ENCODE data around the gene CDK8. TPM values are rescaled to one million over a fixed set of nuclear protein-coding genes. Genes with fewer than 3 reads are reported as not detected.

The CDK8 gene
- total RNA-seq, 1 donor from 2014 or later: 18.9 TPM

DNA sequence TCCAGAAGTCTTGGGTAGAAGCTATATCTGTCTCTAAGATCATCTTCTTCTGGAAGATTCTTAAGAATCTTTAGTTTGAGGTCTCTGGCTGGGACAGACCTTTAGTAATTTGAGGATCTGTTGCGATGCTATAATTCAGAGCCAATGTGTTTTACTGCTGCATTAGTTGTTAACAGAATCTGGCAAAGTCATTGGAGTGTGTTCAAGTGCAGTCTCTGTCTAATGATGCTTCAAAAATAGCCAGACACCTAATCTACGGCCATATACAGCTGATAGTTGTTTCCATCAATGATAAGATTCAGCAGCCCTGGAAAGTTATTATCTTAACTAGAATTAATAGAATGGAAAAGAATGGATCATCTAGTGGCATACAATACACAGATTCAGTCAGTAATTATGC lies 72.6 kb downstream of the CDK8 start:
- Mint-ChIP-seq H3K27ac (no peak overlapping the region), H3K36me3 (ENCODE audit: low read depth) (no peaks in the 10 kb centered on the region), H3K4me1 (ENCODE audit: low read depth) (peaks cover 22% of the 10 kb centered on the region), H3K4me3 (no peak overlapping the region), H3K27me3 (ENCODE audit: insufficient read depth) (no peaks in the 10 kb centered on the region), H3K9me3 (peaks cover 3% of the 10 kb centered on the region)
- intact Hi-C loops (cut with micrococcal nuclease): no loop called here
- no peak for DNase-seq (ENCODE audit: low spot score)

DNA sequence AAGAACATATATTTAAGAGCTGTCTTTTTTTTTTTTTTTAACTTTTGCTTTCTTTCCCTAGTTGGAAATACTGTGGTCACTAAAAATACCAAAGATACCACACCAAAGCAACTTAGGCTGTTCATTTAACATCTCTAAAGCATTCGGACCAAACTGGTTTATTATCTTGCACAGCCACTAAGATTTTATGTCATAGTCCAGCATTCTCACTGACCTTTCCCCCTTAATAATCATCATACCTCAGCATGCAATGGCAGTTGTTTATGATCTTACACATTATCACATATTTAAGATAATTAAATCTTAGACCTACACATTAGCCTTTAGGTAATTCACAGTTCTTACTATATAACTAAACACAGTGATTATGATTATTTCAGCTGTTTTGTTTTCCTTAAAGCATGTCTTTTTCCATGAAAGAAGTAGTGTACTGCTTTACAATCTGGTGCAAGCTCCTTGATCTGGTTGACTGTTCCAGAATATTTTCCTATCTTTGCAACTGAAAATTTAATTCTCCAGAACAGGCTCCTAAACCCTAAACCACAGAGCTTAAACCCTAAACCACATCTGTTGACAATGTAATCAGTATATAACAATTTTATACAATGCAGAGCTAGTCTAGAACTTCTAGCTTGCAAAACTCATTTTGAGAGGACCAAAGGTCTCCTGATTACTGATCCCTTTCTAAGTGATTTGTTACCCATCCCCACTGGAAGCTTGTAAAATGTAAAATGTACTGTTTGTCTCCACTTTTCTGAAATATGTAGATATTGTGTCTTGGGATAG lies 74.2 kb downstream of the CDK8 start:
- Mint-ChIP-seq H3K27me3 (ENCODE audit: insufficient read depth) (no peaks in the 10 kb centered on the region), H3K9me3 (peaks cover 3% of the 10 kb centered on the region), H3K36me3 (ENCODE audit: low read depth) (no peaks in the 10 kb centered on the region), H3K4me1 (ENCODE audit: low read depth) (peaks cover 22% of the 10 kb centered on the region), H3K4me3 (no peak overlapping the region), H3K27ac (no peak overlapping the region)
- DNase-seq (ENCODE audit: low spot score): no peak
- intact Hi-C loops (cut with micrococcal nuclease): no loop called here

DNA sequence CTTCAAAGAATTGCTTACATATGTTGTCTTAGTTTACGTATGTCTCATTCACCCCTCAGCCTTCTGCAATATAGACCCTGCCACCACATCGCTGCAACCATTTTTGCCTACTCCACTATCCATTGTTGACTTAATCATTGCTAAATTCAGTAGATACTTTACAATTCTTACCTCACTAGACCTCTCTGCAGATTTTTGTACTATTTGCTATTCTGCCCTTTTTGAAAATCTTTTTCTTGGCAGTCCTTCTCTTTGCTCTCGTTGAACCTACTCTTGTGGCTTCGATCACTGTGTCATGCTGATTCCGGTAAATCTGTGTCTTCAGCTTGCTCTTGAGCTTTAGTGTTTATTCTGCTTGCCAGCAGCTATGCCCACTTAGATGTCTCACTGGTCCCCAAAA lies 81.2 kb downstream of the CDK8 start:
- Mint-ChIP-seq H3K27me3 (ENCODE audit: insufficient read depth) (no peaks in the 10 kb centered on the region), H3K9me3 (peaks cover 3% of the 10 kb centered on the region), H3K4me1 (ENCODE audit: low read depth) (no peaks in the 10 kb centered on the region), H3K4me3 (no peak overlapping the region), H3K27ac (no peak overlapping the region), H3K36me3 (ENCODE audit: low read depth) (no peaks in the 10 kb centered on the region)
- no peak for DNase-seq (ENCODE audit: low spot score)
- intact Hi-C loops (cut with micrococcal nuclease): no loop called here

DNA sequence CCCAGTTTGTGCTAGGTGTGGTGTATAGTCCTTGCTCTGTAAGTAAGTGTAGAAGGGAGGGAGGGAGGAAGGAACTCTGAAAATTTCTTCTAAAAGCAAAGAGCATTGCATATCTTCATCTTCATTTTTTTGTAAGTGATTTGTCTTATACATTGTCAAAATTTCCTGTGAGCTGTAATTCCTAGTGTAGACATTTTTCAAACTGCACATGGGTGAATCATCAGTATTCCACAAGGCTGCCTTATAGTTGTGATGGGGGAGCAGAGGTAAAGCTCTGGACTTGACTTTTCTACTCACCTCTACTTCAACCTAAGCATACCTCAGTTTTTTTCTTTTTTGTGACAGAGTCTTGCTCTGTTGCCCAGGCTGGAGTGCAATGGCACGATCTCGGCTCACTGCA lies 86.9 kb downstream of the CDK8 start:
- no peaks in the 10 kb centered on the region for H3K4me1 Mint-ChIP-seq (ENCODE audit: low read depth)
- no peak for DNase-seq (ENCODE audit: low spot score)
- no peaks in the 10 kb centered on the region for H3K36me3 Mint-ChIP-seq (ENCODE audit: low read depth)
- no peaks in the 10 kb centered on the region for H3K9me3 Mint-ChIP-seq
- H3K27ac Mint-ChIP-seq: no peak overlapping the region
- H3K27me3 Mint-ChIP-seq (ENCODE audit: insufficient read depth): no peaks in the 10 kb centered on the region
- H3K4me3 Mint-ChIP-seq: no peak overlapping the region
- intact Hi-C loops (cut with micrococcal nuclease): no loop called here

DNA sequence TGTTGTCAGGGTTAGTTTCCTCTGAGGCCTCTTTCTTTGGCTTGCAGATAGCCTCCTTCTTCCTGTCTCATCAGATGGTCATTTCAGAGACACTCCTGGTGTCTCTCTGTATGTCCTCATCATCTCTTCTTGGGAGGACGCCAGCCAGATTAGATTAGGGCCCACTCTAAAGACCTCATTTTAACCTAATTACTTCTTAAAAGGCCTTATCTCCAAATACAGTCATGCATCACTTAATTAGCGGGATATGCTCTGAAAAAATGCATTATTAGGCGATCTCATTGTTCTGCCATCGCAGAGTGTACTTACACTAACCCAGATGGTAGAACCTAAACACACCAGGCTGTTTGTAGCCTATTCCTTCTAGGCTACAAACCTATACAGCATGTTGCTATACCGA lies 89.0 kb downstream of the CDK8 start:
- no peak for DNase-seq (ENCODE audit: low spot score)
- no peaks in the 10 kb centered on the region for H3K36me3 Mint-ChIP-seq (ENCODE audit: low read depth)
- H3K9me3 Mint-ChIP-seq: no peaks in the 10 kb centered on the region
- H3K4me3 Mint-ChIP-seq: no peak overlapping the region
- intact Hi-C loops (cut with micrococcal nuclease): no loop called here
- H3K4me1 Mint-ChIP-seq (ENCODE audit: low read depth): no peaks in the 10 kb centered on the region
- H3K27me3 Mint-ChIP-seq (ENCODE audit: insufficient read depth): no peaks in the 10 kb centered on the region
- H3K27ac Mint-ChIP-seq: no peak overlapping the region

DNA sequence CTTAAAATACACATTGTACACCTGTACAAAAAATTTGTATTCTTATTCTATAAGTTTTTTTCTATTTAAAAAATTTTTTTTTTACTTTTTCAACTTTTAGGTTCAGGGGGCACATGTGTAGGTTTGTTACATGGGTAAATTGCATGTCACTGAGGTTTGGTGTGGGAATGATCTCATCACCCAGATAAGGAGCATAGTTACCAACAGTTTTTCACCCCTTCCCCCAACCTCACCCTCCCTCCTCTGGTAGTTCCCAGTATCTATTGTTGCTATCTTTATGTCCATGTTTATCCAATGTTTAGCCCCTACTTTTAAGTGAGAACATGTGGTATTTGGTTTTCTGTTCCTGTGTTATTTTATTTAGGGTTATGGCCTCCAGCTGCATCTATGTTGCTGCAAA lies 89.9 kb downstream of the CDK8 start:
- H3K27ac Mint-ChIP-seq: no peak overlapping the region
- intact Hi-C loops (cut with micrococcal nuclease): no loop called here
- no peaks in the 10 kb centered on the region for H3K4me1 Mint-ChIP-seq (ENCODE audit: low read depth)
- DNase-seq (ENCODE audit: low spot score): no peak
- no peaks in the 10 kb centered on the region for H3K36me3 Mint-ChIP-seq (ENCODE audit: low read depth)
- no peaks in the 10 kb centered on the region for H3K9me3 Mint-ChIP-seq
- H3K4me3 Mint-ChIP-seq: no peak overlapping the region
- no peaks in the 10 kb centered on the region for H3K27me3 Mint-ChIP-seq (ENCODE audit: insufficient read depth)

DNA sequence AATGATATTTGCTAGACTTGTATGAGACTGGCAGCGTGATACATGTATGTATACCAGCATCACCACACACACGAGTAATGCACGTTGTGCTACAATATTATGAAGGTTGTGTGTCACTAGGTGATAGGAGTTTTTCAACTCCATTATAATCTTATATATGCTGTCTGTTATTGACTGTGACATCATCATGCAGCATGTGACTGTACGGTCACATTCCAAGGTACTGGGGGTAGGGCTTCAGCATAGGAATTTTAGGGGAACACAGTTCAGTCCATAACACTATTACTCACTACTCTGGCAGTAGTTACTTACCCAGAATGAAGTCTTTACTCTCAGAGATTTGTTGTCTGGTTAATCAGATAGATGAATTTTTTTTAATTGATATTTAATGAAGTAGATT lies 91.1 kb downstream of the CDK8 start:
- Mint-ChIP-seq H3K36me3 (ENCODE audit: low read depth) (no peaks in the 10 kb centered on the region), H3K9me3 (no peaks in the 10 kb centered on the region), H3K4me3 (no peak overlapping the region), H3K27ac (no peak overlapping the region), H3K27me3 (ENCODE audit: insufficient read depth) (no peaks in the 10 kb centered on the region), H3K4me1 (ENCODE audit: low read depth) (no peaks in the 10 kb centered on the region)
- DNase-seq (ENCODE audit: low spot score): no peak
- intact Hi-C loops (cut with micrococcal nuclease): no loop called here

DNA sequence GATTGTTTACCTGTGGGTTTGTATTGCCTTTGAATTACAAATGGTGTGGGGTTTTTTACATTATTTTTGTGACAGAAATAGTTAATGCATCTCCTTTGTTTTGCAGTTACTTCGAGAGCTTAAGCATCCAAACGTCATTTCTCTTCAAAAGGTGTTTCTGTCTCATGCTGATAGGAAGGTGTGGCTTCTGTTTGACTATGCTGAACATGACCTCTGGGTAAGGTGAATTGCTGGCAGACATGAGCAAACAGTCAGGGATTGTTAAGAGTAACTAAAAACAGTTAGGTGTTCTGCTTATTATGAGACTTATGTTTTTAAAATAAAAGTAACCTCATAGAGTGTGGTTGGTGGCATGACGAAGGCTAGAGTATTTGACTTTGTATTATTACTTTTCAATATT lies 95.0 kb downstream of the CDK8 start:
- no peak overlapping the region for H3K27ac Mint-ChIP-seq
- H3K27me3 Mint-ChIP-seq (ENCODE audit: insufficient read depth): no peaks in the 10 kb centered on the region
- no peaks in the 10 kb centered on the region for H3K36me3 Mint-ChIP-seq (ENCODE audit: low read depth)
- no peak overlapping the region for H3K4me3 Mint-ChIP-seq
- H3K4me1 Mint-ChIP-seq (ENCODE audit: low read depth): no peaks in the 10 kb centered on the region
- intact Hi-C loops (cut with micrococcal nuclease): no loop called here
- no peaks in the 10 kb centered on the region for H3K9me3 Mint-ChIP-seq
- no peak for DNase-seq (ENCODE audit: low spot score)

DNA sequence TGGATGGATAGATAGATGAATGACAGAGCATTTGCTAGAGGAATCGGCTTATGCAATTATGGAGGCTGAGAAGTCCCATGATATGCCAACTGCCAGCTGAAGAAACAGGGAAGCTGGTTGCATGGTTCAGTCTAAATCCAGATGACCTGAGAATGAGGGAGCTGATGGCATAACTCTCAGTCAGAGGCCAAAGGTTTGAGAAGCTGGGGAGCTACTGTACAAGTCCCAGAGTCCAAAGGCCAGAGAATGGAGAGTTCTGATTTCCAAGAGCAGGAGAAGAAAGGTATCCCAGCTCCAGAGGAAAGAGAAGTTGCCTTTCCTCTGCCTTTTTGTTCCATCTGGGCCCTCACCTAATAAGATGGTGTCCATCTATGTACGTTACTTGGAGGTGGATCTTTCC lies 108.3 kb downstream of the CDK8 start:
- peaks cover 8% of the 10 kb centered on the region for H3K36me3 Mint-ChIP-seq (ENCODE audit: low read depth)
- no peak overlapping the region for H3K27ac Mint-ChIP-seq
- peaks cover 5% of the 10 kb centered on the region for H3K4me1 Mint-ChIP-seq (ENCODE audit: low read depth)
- no peak for DNase-seq (ENCODE audit: low spot score)
- H3K27me3 Mint-ChIP-seq (ENCODE audit: insufficient read depth): no peaks in the 10 kb centered on the region
- no peaks in the 10 kb centered on the region for H3K9me3 Mint-ChIP-seq
- H3K4me3 Mint-ChIP-seq: no peak overlapping the region
- intact Hi-C loops (cut with micrococcal nuclease): no loop called here

DNA sequence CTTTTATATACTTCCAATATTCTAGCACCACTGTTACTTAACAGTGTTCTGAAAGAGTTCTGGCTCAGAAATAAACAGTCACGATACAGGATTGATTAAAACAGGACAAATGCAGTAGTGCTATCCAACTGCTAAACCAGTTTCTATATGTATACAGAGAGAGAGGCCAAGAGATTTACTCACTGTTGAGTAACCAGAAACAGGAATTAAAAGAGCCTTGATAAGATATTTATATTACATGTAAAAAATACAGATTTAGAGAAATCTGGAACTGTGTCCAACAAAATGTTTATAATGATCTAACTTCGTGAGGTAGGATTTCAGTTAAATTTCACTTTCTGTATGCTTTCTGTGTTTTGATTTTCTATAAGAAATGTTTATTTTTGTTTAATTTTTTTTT lies 116.6 kb downstream of the CDK8 start:
- DNase-seq (ENCODE audit: low spot score): no peak
- H3K36me3 Mint-ChIP-seq (ENCODE audit: low read depth): no peaks in the 10 kb centered on the region
- intact Hi-C loops (cut with micrococcal nuclease): no loop called here

DNA sequence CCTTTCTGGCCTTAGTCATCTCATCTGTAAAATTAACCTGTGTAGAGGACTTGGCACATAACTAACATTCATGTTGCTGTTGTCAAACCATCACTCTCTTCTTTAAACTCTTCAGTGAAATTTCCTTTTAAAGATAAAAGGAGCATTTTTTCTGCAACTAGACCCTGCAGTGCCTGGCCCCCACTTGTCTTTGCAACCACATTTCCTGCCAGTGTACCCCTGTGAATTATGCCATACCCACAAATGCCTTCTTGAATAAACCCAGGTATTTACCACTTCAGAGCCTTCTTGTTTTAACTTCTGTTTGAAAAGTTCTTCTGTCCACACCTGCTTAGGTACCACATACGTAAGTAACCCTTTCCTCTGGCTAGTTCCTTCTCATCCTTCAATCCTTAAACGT lies 118.8 kb downstream of the CDK8 start:
- Mint-ChIP-seq H3K9me3 (no peaks in the 10 kb centered on the region), H3K4me3 (no peak overlapping the region), H3K27ac (no peak overlapping the region), H3K36me3 (ENCODE audit: low read depth) (no peaks in the 10 kb centered on the region), H3K4me1 (ENCODE audit: low read depth) (no peaks in the 10 kb centered on the region), H3K27me3 (ENCODE audit: insufficient read depth) (no peaks in the 10 kb centered on the region)
- intact Hi-C loops (cut with micrococcal nuclease): no loop called here
- no peak for DNase-seq (ENCODE audit: low spot score)

More for the DNA sequence above, 116.6 kb downstream of the CDK8 start:
- H3K27me3 Mint-ChIP-seq (ENCODE audit: insufficient read depth): no peaks in the 10 kb centered on the region
- no peaks in the 10 kb centered on the region for H3K4me1 Mint-ChIP-seq (ENCODE audit: low read depth)
- H3K9me3 Mint-ChIP-seq: no peaks in the 10 kb centered on the region
- H3K4me3 Mint-ChIP-seq: no peak overlapping the region
- no peak overlapping the region for H3K27ac Mint-ChIP-seq

DNA sequence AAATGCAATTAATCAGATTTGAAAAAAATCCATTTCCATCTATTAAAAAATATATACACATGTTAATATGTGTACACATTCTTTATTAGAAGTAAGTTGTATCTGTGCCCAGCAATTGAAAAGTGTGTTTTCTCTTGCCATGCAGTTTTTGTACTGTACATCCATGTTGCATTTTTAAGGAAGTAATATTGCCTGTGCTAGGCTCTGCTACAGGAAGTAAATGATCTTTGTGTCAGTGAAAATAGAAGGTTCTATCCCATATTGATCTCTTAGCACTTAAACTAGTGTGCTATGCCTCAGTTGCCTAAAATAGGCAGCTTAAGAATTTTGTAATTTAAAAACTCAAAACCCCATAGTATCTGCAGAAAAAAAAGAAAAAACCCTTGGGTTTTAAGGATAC lies 122.5 kb downstream of the CDK8 start:
- intact Hi-C loops (cut with micrococcal nuclease): no loop called here
- no peaks in the 10 kb centered on the region for H3K9me3 Mint-ChIP-seq
- H3K4me1 Mint-ChIP-seq (ENCODE audit: low read depth): no peaks in the 10 kb centered on the region

DNA sequence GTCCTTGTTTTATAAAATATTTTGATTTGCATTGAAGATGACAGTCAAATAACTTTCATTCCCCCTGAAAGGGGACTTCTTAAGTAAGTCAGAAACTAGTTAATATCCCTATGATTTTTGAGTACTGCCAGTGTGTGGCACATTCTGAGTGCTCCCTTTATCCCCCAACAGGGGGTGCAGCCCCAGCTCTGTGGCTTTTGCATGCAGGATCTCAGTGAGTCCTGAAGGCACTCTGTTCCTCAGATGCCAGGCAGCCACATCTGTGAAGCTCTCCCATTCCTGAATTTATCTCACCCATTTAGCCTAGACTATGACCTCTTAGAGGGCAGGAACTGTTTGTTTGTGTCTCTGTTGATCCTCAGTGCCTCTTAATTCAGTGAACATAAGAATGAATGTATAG lies 123.1 kb downstream of the CDK8 start:
- Mint-ChIP-seq H3K4me1 (ENCODE audit: low read depth) (peaks cover 3% of the 10 kb centered on the region), H3K27me3 (ENCODE audit: insufficient read depth) (no peaks in the 10 kb centered on the region), H3K4me3 (no peak overlapping the region), H3K27ac (no peak overlapping the region), H3K9me3 (no peaks in the 10 kb centered on the region), H3K36me3 (ENCODE audit: low read depth) (no peaks in the 10 kb centered on the region)
- no peak for DNase-seq (ENCODE audit: low spot score)
- intact Hi-C loops (cut with micrococcal nuclease): no loop called here

More for the DNA sequence above, 122.5 kb downstream of the CDK8 start:
- Mint-ChIP-seq H3K27me3 (ENCODE audit: insufficient read depth) (no peaks in the 10 kb centered on the region), H3K4me3 (no peak overlapping the region), H3K36me3 (ENCODE audit: low read depth) (no peaks in the 10 kb centered on the region), H3K27ac (no peak overlapping the region)
- DNase-seq (ENCODE audit: low spot score): no peak

DNA sequence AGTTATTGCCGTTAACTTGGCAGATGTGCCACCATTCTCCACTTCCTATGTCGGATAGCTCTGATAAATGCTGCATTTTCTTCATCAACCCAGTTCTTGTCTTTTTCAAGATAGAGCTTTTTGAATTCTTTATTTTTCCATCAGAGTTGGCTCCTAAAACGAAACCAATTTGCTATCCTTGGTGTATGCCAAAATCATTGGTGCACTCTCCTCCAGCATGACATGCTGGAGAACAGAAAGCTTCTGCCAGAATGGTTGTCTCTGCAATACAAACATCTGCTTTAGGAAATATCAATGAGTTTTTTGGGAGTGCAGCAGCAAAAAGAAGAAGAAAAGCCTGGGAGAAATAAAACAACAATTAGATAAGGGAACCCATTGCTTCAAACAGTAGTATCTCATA lies 124.2 kb downstream of the CDK8 start:
- Mint-ChIP-seq H3K36me3 (ENCODE audit: low read depth) (no peaks in the 10 kb centered on the region), H3K27me3 (ENCODE audit: insufficient read depth) (no peaks in the 10 kb centered on the region), H3K4me3 (no peak overlapping the region), H3K4me1 (ENCODE audit: low read depth) (peaks cover 3% of the 10 kb centered on the region), H3K27ac (no peak overlapping the region), H3K9me3 (no peaks in the 10 kb centered on the region)
- no peak for DNase-seq (ENCODE audit: low spot score)
- intact Hi-C loops (cut with micrococcal nuclease): no loop called here

All from activated T-helper 1 cell treated with anti-CD3 and anti-CD28 coated beads, Interleukin-12 subunit alpha, Interleukin-12 subunit beta, Interleukin-2, Interleukin-4 antibody, amounts not matched to agents 30 ng/mL and 10 ng/mL and 1 ng/mL, durations not matched to agents 14 hours and 24 hours and 36 hours (primary cell).